A673 (cell line): ENCODE results near the gene TMOD2.
"Not testable (repeated sequence)": the region's sequence is repeated elsewhere in the genome, so short reads cannot be mapped to it uniquely, and the experiment has no call there.

Source experiments
- CTCF ChIP-seq: fragments of 300-800, 200-600 bp; sonication (generic); conservative IDR thresholded peaks from 2 replicates; pipeline ENCODE4 v1.5.1; 2017; ENCODE audit warnings: low read depth, mild to moderate bottlenecking, antibody characterized with exemption, low read length, moderate library complexity, mixed read lengths
- EZH2 ChIP-seq: fragments of 200-600 bp; sonication (generic); IDR thresholded peaks from 2 replicates; pipeline ENCODE4 v1.6.1; 2017; ENCODE audit warnings: borderline replicate concordance, low read depth, mild to moderate bottlenecking, mixed read lengths, antibody characterized with exemption, low read length; ENCODE audit not compliant: poor library complexity, severe bottlenecking

- TF ChIP-seq CTCF, EZH2: not testable (repeated sequence)
Measured at GRCh38 chr15:51792474-51792873, 41.1 kb downstream of the TMOD2 start.
